ENCODE measurements around the gene LGALS16. TPM values are rescaled to one million over a fixed set of nuclear protein-coding genes. Genes with fewer than 3 reads are reported as not detected.
"Not testable (repeated sequence)": the region's sequence is repeated elsewhere in the genome, so short reads cannot be mapped to it uniquely, and the experiment has no call there.

Gene LGALS16
- total RNA-seq, 2 donors from 2014 or later: not detected

GRCh38 chr19:39673862-39674261, 18.1 kb downstream of the LGALS16 start:
- intact Hi-C loops (cut with DNase I): loop anchor here (5.0 to 10.0 kb wide), 2 partner anchors 119 to 122 kb away; no protein-coding TSS in a partner anchor
- not testable (repeated sequence) for ATAC-seq, DNase-seq

- ATAC-seq (no peak), DNase-seq (no peak)
- intact Hi-C loops (cut with DNase I): loop anchor here in 1 of 2 donors (10.0 kb wide), 1 partner anchor 121 kb away; no protein-coding TSS in a partner anchor
Measured at GRCh38 chr19:39676004-39676403, 20.3 kb downstream of the LGALS16 start.

- peak; percentile 44 to 64 for ATAC-seq
- DNase-seq: no peak
- intact Hi-C loops (cut with DNase I): loop anchor here in 1 of 2 donors (10.0 kb wide), 1 partner anchor 123 kb away; no protein-coding TSS in a partner anchor
Measured at GRCh38 chr19:39677961-39678889, 22.5 kb downstream of the LGALS16 start.

- no peak for DNase-seq
- intact Hi-C loops (cut with DNase I): loop anchor here in 1 of 2 donors (10.0 kb wide), 1 partner anchor 124 kb away; no protein-coding TSS in a partner anchor
- peak; percentile 61 to 75 for ATAC-seq
Measured at GRCh38 chr19:39679056-39679790, 23.5 kb downstream of the LGALS16 start.

- no peak for DNase-seq
- no peak for ATAC-seq
- intact Hi-C loops (cut with DNase I): loop anchor here in 1 of 2 donors (10.0 kb wide), 1 partner anchor 125 kb away; no protein-coding TSS in a partner anchor
Measured at GRCh38 chr19:39679791-39680168, 24.1 kb downstream of the LGALS16 start.

GRCh38 chr19:39680593-39680992, 24.9 kb downstream of the LGALS16 start:
- no peak for ATAC-seq
- intact Hi-C loops (cut with DNase I): no loop called here
- DNase-seq: no peak

GRCh38 chr19:39681416-39681815, 25.7 kb downstream of the LGALS16 start:
- intact Hi-C loops (cut with DNase I): no loop called here
- ATAC-seq: no peak
- DNase-seq: no peak

GRCh38 chr19:39684267-39684666, 28.6 kb downstream of the LGALS16 start:
- intact Hi-C loops (cut with DNase I): no loop called here
- ATAC-seq (no peak), DNase-seq (no peak)

GRCh38 chr19:39686739-39687138, 31.0 kb downstream of the LGALS16 start:
- no peak for ATAC-seq
- intact Hi-C loops (cut with DNase I): no loop called here
- DNase-seq: no peak

GRCh38 chr19:39688637-39689036, 32.9 kb downstream of the LGALS16 start:
- DNase-seq; intact Hi-C loops (cut with DNase I); ATAC-seq: not testable (repeated sequence)

GRCh38 chr19:39692166-39692565, 36.5 kb downstream of the LGALS16 start:
- DNase-seq: no peak
- intact Hi-C loops (cut with DNase I): no loop called here
- ATAC-seq: no peak

- no peak for ATAC-seq
- no peak for DNase-seq
- intact Hi-C loops (cut with DNase I): no loop called here
Measured at GRCh38 chr19:39692822-39693221, 37.1 kb downstream of the LGALS16 start.

GRCh38 chr19:39695759-39696158, 40.0 kb downstream of the LGALS16 start:
- intact Hi-C loops (cut with DNase I): no loop called here
- ATAC-seq (no peak), DNase-seq (no peak)

GRCh38 chr19:39696387-39696786, 40.7 kb downstream of the LGALS16 start:
- no peak for ATAC-seq

GRCh38 chr19:39698535-39698934, 42.8 kb downstream of the LGALS16 start:
- DNase-seq (no peak), ATAC-seq (no peak)
- intact Hi-C loops (cut with DNase I): no loop called here

More at GRCh38 chr19:39696387-39696786, 40.7 kb downstream of the LGALS16 start:
- no peak for DNase-seq
- intact Hi-C loops (cut with DNase I): no loop called here

- DNase-seq (no peak), ATAC-seq (no peak)
- intact Hi-C loops (cut with DNase I): no loop called here
Measured at GRCh38 chr19:39701291-39701690, 45.6 kb downstream of the LGALS16 start.

GRCh38 chr19:39704181-39705044, 48.7 kb downstream of the LGALS16 start, which contains the start of gene LGALS14:
Gene LGALS14 (plus strand): TSS chr19:39704481. CDS start chr19:39704529, 48 bp downstream.
- no peak for DNase-seq
- no peak for ATAC-seq
- intact Hi-C loops (cut with DNase I): no loop called here

- intact Hi-C loops (cut with DNase I): no loop called here
- DNase-seq (no peak), ATAC-seq (no peak)
Measured at GRCh38 chr19:39705578-39706188, 50.0 kb downstream of the LGALS16 start.

Data from left cardiac atrium (tissue), 4 donors.